ENCODE results near the gene RPL28.

The RPL28 gene

GRCh38 chr19:55368106-55368505 lies 17.6 kb upstream of the RPL28 start:
- no peak overlapping the region for H3K27ac ChIP-seq (ENCODE audit: low read depth, low read length)
- H3K4me1 ChIP-seq (ENCODE audit: insufficient read depth, low read length), result no peaks in the 10 kb centered on the region
- H3K9ac ChIP-seq (ENCODE audit: low read length), result no peak overlapping the region
- H3K4me3 ChIP-seq (ENCODE audit: low read depth in 1 of 2, low read length in 2 of 2), result no peak overlapping the region
- H3K36me3 ChIP-seq (ENCODE audit: insufficient read depth, low read length), result no peaks in the 10 kb centered on the region
- H3K9me3 ChIP-seq (ENCODE audit: low read length), result no peaks in the 10 kb centered on the region
- H3K27me3 ChIP-seq (ENCODE audit: control insufficient read depth in 1 of 2, insufficient read depth in 2 of 2, low read length in 2 of 2), result peaks cover 16 to 51% of the 10 kb centered on the region in 2 donors

DNA sequence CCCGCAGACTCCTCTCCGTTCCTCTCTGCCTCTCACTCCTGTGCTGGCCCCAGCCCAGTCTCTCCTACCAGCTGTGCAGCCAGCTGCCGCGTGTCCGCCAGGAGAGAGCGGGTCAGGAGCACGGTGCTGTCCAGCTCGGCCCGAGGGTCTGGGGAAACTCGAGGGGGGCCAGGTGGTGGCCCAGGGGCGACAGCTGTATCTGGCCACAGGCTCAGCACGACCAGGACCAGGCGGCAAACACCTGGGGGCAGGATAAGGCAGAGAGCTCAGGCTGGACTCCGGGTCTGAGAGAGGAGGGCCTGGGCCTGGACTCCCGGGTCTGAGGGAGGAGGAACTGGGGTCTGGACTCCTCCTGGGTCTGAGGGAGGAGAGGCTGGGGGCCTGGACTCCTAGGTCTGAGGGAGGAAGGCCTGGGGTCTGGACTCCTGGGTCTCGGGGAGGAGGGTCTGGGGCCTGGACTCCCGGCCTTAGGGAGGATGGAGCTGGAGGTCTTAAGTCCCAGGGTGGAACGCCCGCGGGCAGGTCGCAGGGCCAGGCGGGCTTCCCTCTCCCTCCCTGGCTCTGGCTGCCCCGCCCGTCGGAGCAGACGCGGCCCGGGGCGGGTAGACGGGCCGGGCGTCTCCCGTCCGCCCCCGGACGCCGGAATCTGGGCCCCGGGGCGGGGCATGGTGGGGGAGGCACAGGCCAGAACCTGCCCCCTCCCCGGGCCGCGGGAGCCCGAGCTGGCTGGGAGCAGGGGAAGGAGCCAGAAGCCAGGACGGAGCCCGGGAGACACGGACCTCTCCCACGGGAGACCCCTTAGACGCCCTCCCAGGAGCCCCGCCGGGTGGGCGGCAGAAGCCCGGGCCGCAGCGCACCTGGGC lies 16.8 kb upstream of the RPL28 start:
- Histone ChIP-seq H3K4me3 (ENCODE audit: low read depth in 1 of 2, low read length in 2 of 2) (no peak overlapping the region), H3K4me1 (ENCODE audit: insufficient read depth, low read length) (no peaks in the 10 kb centered on the region), H3K27me3 (ENCODE audit: control insufficient read depth in 1 of 2, insufficient read depth in 2 of 2, low read length in 2 of 2) (peaks cover 20 to 59% of the 10 kb centered on the region in 2 donors), H3K9me3 (ENCODE audit: low read length) (no peaks in the 10 kb centered on the region), H3K27ac (ENCODE audit: low read depth, low read length) (no peak overlapping the region), H3K36me3 (ENCODE audit: insufficient read depth, low read length) (no peaks in the 10 kb centered on the region), H3K9ac (ENCODE audit: low read length) (no peak overlapping the region)

- Histone ChIP-seq H3K36me3 (ENCODE audit: insufficient read depth, low read length) (no peaks in the 10 kb centered on the region), H3K9me3 (ENCODE audit: low read length) (no peaks in the 10 kb centered on the region), H3K4me3 (ENCODE audit: low read depth in 1 of 2, low read length in 2 of 2) (no peak overlapping the region), H3K4me1 (ENCODE audit: insufficient read depth, low read length) (no peaks in the 10 kb centered on the region), H3K27ac (ENCODE audit: low read depth, low read length) (no peak overlapping the region), H3K27me3 (ENCODE audit: control insufficient read depth in 1 of 2, insufficient read depth in 2 of 2, low read length in 2 of 2) (peaks cover 22 to 67% of the 10 kb centered on the region in 2 donors), H3K9ac (ENCODE audit: low read length) (no peak overlapping the region)
Measured at GRCh38 chr19:55369653-55370304, 16.0 kb upstream of the RPL28 start.

DNA sequence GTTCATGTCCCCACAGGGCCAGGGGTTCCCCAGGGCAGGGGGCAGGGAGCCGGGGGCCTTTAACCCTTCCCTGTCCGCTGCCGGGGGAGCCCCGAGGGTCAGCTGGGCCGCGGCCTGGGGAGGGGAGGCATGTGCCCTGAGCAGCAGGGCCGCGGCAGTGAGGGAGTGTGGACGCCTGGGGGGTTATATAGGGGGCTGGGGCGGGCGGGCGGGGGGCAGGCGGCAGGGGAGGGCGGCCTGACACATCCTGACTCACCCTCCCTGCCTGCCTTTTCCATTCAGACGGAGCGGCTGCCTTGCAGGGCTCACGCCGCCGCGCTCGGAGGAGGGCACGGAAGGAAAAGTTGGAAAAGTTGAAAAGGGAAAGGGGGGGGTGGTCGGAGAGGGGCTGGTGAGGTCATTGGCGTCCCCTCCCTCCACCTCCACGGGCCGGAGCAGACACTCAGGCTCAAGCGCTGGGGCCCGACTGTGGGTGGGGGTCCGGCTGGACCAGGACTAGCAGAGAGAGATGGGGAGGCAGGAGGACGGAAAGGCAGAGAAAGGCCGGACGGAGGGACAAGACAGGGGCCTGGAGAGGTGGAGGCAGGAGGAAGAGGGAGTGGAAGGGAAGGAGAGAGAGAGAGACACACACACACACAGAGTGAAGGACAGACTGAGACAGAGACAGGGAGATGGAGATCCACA lies 15.3 kb upstream of the RPL28 start, which contains the start of gene IL11:
TSS of gene IL11 (minus strand) at position 159 of the 684 bp plus-strand sequence. CDS start at position 6, 153 bp downstream.
- H3K27ac ChIP-seq (ENCODE audit: low read depth, low read length), result no peak within 1 kb of the TSS
- H3K4me3 ChIP-seq (ENCODE audit: low read depth in 1 of 2, low read length in 2 of 2), result no peak within 1 kb of the TSS

DNA sequence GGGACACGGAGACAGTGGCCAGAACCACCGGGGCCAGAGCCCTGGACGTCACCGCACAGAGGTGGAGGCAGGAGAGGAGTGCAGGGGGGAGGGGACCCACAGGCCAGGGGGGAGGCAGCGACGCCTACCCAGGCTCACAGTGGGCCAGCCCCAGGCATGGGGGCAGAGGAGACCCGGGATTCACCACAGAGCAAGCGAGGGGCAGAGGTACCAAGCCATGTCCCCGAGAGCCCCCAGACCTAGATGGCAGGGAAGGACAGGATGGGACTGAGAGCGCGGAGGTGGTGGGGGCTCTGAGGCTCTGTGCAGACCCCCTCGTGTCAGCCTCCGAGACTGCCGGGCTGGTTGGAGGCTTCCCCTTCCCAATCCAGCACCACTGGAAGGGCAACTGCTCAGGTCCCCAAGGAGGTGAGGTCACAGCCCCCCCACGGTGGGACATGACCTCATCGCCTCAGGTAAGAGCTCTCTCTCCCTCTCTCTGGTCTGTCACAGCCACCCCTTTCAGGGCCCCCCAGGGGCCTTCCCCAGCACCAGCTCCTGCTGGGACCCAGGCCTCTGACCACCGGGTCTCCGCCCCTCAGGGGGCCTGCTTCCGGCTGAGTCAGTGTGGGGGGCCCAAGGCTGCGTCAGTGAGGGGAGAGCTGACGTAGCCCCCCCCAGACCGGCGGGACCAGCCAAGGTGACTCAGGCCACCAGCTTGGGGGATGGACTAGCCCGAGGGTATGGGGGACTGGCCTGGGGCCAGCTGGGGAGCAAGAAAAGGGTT lies 13.2 kb upstream of the RPL28 start:
- Histone ChIP-seq H3K36me3 (ENCODE audit: insufficient read depth, low read length) (no peaks in the 10 kb centered on the region), H3K9me3 (ENCODE audit: low read length) (no peaks in the 10 kb centered on the region), H3K27ac (ENCODE audit: low read depth, low read length) (no peak overlapping the region), H3K27me3 (ENCODE audit: control insufficient read depth in 1 of 2, insufficient read depth in 2 of 2, low read length in 2 of 2) (peaks cover 38 to 91% of the 10 kb centered on the region in 2 donors), H3K4me1 (ENCODE audit: insufficient read depth, low read length) (no peaks in the 10 kb centered on the region), H3K4me3 (ENCODE audit: low read depth in 1 of 2, low read length in 2 of 2) (no peak overlapping the region), H3K9ac (ENCODE audit: low read length) (no peak overlapping the region)

More for the DNA sequence above, 15.3 kb upstream of the RPL28 start, which contains the start of gene IL11:
- no peaks in the 10 kb centered on the region for H3K4me1 ChIP-seq (ENCODE audit: insufficient read depth, low read length)
- peaks cover 26 to 74% of the 10 kb centered on the region in 2 donors for H3K27me3 ChIP-seq (ENCODE audit: control insufficient read depth in 1 of 2, insufficient read depth in 2 of 2, low read length in 2 of 2)
- no peaks in the 10 kb centered on the region for H3K36me3 ChIP-seq (ENCODE audit: insufficient read depth, low read length)
- H3K9me3 ChIP-seq (ENCODE audit: low read length), result no peaks in the 10 kb centered on the region
- no peak within 1 kb of the TSS for H3K9ac ChIP-seq (ENCODE audit: low read length)

DNA sequence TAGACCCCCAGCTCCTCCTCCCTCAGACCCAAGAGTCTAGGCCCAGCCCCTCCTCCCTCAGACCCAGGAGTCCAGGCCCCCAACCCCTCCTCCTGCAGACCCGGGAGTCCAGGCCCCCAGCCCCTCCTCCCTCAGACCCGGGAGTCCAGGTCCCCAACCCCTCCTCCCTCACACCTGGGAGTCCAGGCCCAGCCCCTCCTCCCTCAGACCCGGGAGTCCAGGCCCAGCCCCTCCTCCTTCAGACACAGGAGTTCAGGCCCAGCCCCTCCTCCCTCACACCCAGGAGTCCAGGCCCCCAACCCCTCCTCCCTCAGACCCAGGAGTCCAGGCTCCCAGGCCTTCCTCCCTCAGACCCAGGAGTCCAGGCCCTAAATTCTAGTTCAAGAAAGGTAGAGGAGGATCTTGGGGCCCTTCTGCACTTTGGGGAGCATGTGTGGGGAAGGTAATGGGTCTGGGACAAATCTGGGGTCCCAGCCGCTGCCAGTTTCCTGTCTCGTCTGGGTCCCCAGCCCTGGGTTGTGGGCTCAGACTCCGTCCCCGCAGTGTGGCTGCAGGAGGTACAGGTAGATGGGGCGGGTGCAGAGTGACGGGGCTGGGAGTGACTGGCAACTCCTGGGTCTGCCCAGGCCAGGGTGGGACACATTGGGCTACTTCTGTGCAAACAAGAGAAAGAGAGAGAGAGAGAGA lies 12.3 kb upstream of the RPL28 start:
- peaks cover 38 to 87% of the 10 kb centered on the region in 2 donors for H3K27me3 ChIP-seq (ENCODE audit: control insufficient read depth in 1 of 2, insufficient read depth in 2 of 2, low read length in 2 of 2)
- no peaks in the 10 kb centered on the region for H3K36me3 ChIP-seq (ENCODE audit: insufficient read depth, low read length)
- H3K4me1 ChIP-seq (ENCODE audit: insufficient read depth, low read length), result no peaks in the 10 kb centered on the region
- H3K9ac ChIP-seq (ENCODE audit: low read length), result no peak overlapping the region
- H3K4me3 ChIP-seq (ENCODE audit: low read depth in 1 of 2, low read length in 2 of 2), result no peak overlapping the region
- H3K27ac ChIP-seq (ENCODE audit: low read depth, low read length), result no peak overlapping the region
- H3K9me3 ChIP-seq (ENCODE audit: low read length), result no peaks in the 10 kb centered on the region

- Histone ChIP-seq H3K36me3 (ENCODE audit: insufficient read depth, low read length) (no peaks in the 10 kb centered on the region), H3K4me3 (ENCODE audit: low read depth in 1 of 2, low read length in 2 of 2) (no peak overlapping the region), H3K9ac (ENCODE audit: low read length) (no peak overlapping the region), H3K4me1 (ENCODE audit: insufficient read depth, low read length) (no peaks in the 10 kb centered on the region), H3K27ac (ENCODE audit: low read depth, low read length) (no peak overlapping the region), H3K27me3 (ENCODE audit: control insufficient read depth in 1 of 2, insufficient read depth in 2 of 2, low read length in 2 of 2) (peaks cover 38 to 80% of the 10 kb centered on the region in 2 donors), H3K9me3 (ENCODE audit: low read length) (no peaks in the 10 kb centered on the region)
Measured at GRCh38 chr19:55373993-55374757, 11.6 kb upstream of the RPL28 start.

DNA sequence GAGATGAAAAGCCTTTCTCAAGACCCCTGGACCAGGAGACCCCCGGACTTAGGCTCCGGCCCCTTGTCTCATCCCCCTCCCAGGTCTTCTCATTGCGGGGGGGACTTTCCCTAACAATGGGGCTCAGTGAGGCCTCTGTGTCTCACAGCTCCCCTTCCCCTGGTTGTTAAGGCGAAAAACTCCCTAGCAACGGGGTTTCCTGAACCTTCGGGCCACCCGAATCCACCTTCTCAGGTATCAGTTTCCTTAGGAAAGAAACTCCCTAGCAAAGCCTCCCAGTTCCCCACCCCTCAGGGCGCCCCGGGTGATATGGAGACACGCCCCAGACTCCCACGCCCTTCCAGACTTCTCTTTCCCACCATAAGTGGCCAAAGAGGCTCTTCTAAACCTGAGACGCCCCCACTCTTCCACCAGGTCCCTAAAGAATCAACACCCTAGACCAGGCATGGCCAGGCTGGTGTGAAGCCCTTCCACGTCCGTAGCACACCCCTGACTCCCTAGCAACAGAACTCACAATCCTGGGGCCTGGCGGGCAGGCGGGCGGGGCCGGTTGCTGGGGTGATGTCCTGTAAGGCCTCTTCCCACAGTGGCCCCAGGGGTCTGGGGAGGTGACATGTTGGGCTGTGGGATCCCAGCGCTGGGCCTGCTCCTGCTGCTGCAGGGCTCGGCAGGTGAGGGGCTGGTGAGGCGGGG lies 9.3 kb upstream of the RPL28 start, which contains the start of gene TMEM190:
TSS of gene TMEM190 (plus strand) at position 586 of the 693 bp plus-strand sequence. CDS start at position 614, 28 bp downstream.
- peaks cover 32 to 64% of the 10 kb centered on the region in 2 donors for H3K27me3 ChIP-seq (ENCODE audit: control insufficient read depth in 1 of 2, insufficient read depth in 2 of 2, low read length in 2 of 2)
- no peaks in the 10 kb centered on the region for H3K9me3 ChIP-seq (ENCODE audit: low read length)
- no peak within 1 kb of the TSS for H3K9ac ChIP-seq (ENCODE audit: low read length)
- no peaks in the 10 kb centered on the region for H3K4me1 ChIP-seq (ENCODE audit: insufficient read depth, low read length)
- H3K4me3 ChIP-seq (ENCODE audit: low read depth in 1 of 2, low read length in 2 of 2), result peak within 1 kb of the TSS in 1 of 2 donors; percentile 32
- H3K36me3 ChIP-seq (ENCODE audit: insufficient read depth, low read length), result no peaks in the 10 kb centered on the region
- no peak within 1 kb of the TSS for H3K27ac ChIP-seq (ENCODE audit: low read depth, low read length)

DNA sequence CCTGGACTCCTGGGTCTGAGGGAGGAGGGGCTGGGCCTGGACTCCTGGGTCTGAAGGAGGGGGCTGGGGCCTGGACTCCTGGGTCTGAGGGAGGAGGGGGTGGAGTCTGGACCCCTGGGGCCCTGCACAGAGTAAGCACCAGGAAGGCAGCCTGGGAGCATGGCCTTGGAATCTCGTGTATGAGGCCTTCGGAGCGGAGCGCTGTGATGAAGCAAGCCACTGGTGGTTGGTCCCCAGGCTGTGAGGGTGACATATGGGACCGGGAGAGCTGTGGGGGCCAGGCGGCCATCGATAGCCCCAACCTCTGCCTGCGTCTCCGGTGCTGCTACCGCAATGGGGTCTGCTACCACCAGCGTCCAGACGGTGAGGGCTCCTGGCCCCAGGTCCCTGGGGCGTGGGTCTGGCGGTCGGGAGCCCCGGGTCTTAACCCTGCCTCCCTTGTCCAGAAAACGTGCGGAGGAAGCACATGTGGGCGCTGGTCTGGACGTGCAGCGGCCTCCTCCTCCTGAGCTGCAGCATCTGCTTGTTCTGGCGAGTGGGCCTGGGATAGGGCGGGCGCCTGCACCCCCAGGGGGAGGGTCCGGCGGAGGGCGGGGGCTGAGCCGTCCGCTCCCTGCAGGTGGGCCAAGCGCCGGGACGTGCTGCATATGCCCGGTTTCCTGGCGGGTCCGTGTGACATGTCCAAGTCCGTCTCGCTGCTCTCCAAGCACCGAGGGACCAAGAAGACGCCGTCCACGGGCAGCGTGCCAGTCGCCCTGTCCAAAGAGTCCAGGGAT lies 8.2 kb upstream of the RPL28 start:
- no peaks in the 10 kb centered on the region for H3K36me3 ChIP-seq (ENCODE audit: insufficient read depth, low read length)
- peaks cover 23 to 55% of the 10 kb centered on the region in 2 donors for H3K27me3 ChIP-seq (ENCODE audit: control insufficient read depth in 1 of 2, insufficient read depth in 2 of 2, low read length in 2 of 2)

More for the DNA sequence above, 8.2 kb upstream of the RPL28 start:
- H3K4me1 ChIP-seq (ENCODE audit: insufficient read depth, low read length), result no peaks in the 10 kb centered on the region
- H3K27ac ChIP-seq (ENCODE audit: low read depth, low read length), result no peak overlapping the region
- H3K9ac ChIP-seq (ENCODE audit: low read length), result no peak overlapping the region
- H3K4me3 ChIP-seq (ENCODE audit: low read depth in 1 of 2, low read length in 2 of 2), result peak overlapping the region in 1 of 2 donors; percentile 32
- no peaks in the 10 kb centered on the region for H3K9me3 ChIP-seq (ENCODE audit: low read length)
